B cell (primary cell): ENCODE results near the gene SCRT2. TPM values are rescaled to one million over a fixed set of nuclear protein-coding genes. Genes with fewer than 3 reads are reported as not detected.

Experiments
- ATAC-seq: fragments of 200-7000 bp; cut with Tn5 transposase; one replicate; pipeline ENCODE4 v1.10.0; 2021; ENCODE audit warnings: low read depth, mild to moderate bottlenecking, moderate number of reproducible peaks, moderate library complexity
- CTCF ChIA-PET: fragments of 350-600 bp; sonication (Branson Sonifier 250); formaldehyde crosslinking; loops from one replicate; lab custom pipeline; 2021; ENCODE audit warnings: antibody characterized with exemption, inconsistent platforms; lab: Charles Lee
- POLR2A ChIA-PET: fragments of 350-600 bp; sonication (Branson Sonifier 250); formaldehyde crosslinking; loops from one replicate; lab custom pipeline; 2021; ENCODE audit warnings: antibody characterized with exemption; lab: Charles Lee
- DNase-seq: peaks from one replicate; pipeline ENCODE4 v3.0.0; 2013
- H2AFZ ChIP-seq: 2 replicates; pipeline ENCODE4 v1.6.1; 2012; ENCODE audit warnings: mild to moderate bottlenecking, low read depth, low read length; ENCODE audit not compliant: insufficient read depth, poor library complexity, severe bottlenecking
- H3K27ac ChIP-seq, 2 donors: 1 replicate in 1 of 2; 2 replicates in 1 of 2; pipeline ENCODE4 v1.5.1; 2012 to 2013; ENCODE audit warnings: low read length in 2 of 2, mild to moderate bottlenecking in 2 of 2, moderate library complexity in 1 of 2
- H3K27me3 ChIP-seq, 4 experiments: fragments of 200-600 bp in 1 of 4; sonication (generic) in 1 of 4; replicated peaks in 1 of 4; 1 replicate in 2 of 4; 2 replicates in 2 of 4; pipeline versions ENCODE4 v1.6.1 to v1.7.0; 2013 to 2016; ENCODE audit warnings: low read length in 3 of 4, mild to moderate bottlenecking in 2 of 4, mixed read lengths in 1 of 4, moderate library complexity in 1 of 4; ENCODE audit not compliant: insufficient read depth in 4 of 4, control insufficient read depth in 3 of 4; ENCODE audit errors: control extremely low read depth in 1 of 4
- H3K36me3 ChIP-seq, 2 experiments: replicated peaks in 1 of 2; 1 replicate in 1 of 2; 2 replicates in 1 of 2; pipeline versions ENCODE4 v1.6.1 to v1.7.1; 2013; ENCODE audit warnings: low read length in 1 of 2; ENCODE audit not compliant: insufficient read depth in 2 of 2, control insufficient read depth in 1 of 2; ENCODE audit errors: control extremely low read depth in 1 of 2, extremely low read depth in 1 of 2
- H3K4me1 ChIP-seq, 2 donors: fragments of 200-600 bp in 1 of 2; sonication (generic) in 1 of 2; 1 replicate in 1 of 2; 2 replicates in 1 of 2; pipeline versions ENCODE4 v1.5.1 to v1.6.1; 2013 to 2017; ENCODE audit warnings: low read length in 2 of 2; ENCODE audit not compliant: control insufficient read depth in 2 of 2, insufficient read depth in 2 of 2
- H3K4me2 ChIP-seq: replicated peaks from 2 replicates; pipeline ENCODE3; 2012; ENCODE audit warnings: mild to moderate bottlenecking, low read depth, low read length; ENCODE audit not compliant: poor library complexity, severe bottlenecking
- H3K4me3 ChIP-seq, 5 experiments: fragments of 200-600 bp in 1 of 5; sonication (generic) in 1 of 5; 1 replicate in 3 of 5; 2 replicates in 2 of 5; pipeline versions ENCODE4 v1.5.1 to v1.7.0; 2011 to 2016; ENCODE audit warnings: low read length in 4 of 5, mild to moderate bottlenecking in 4 of 5, low read depth in 2 of 5, control low read depth in 1 of 5, moderate library complexity in 1 of 5; ENCODE audit not compliant: insufficient read depth in 1 of 5; ENCODE audit errors: control extremely low read depth in 1 of 5, extremely low read depth in 1 of 5
- H3K79me2 ChIP-seq: fragments of 200-600 bp; sonication (generic); one replicate; pipeline ENCODE4 v1.6.0; 2016; ENCODE audit warnings: low read length; ENCODE audit not compliant: control insufficient read depth, insufficient read depth
- H3K9ac ChIP-seq: fragments of 200-600 bp; sonication (generic); 2 replicates; pipeline ENCODE4 v1.6.1; 2017; ENCODE audit warnings: mild to moderate bottlenecking, low read length, moderate library complexity
- H3K9me3 ChIP-seq, 3 donors: one replicate each; pipeline versions ENCODE4 v1.6.1 to v1.7.1; 2013; ENCODE audit warnings: low read length in 2 of 3; ENCODE audit not compliant: control insufficient read depth in 2 of 3, insufficient read depth in 1 of 3; ENCODE audit errors: control extremely low read depth in 1 of 3
- H4K20me1 ChIP-seq: 2 replicates; pipeline ENCODE4 v1.6.0; 2012; ENCODE audit warnings: mild to moderate bottlenecking, low read length; ENCODE audit not compliant: insufficient read depth, control insufficient read depth, poor library complexity, severe bottlenecking
- H3K27ac Mint-ChIP-seq: one replicate; pipeline ENCODE4 v1.8.0; 2021; ENCODE audit warnings: mixed read lengths
- H3K27me3 Mint-ChIP-seq: one replicate; pipeline ENCODE4 v1.8.0; 2021; ENCODE audit warnings: mixed read lengths
- H3K4me1 Mint-ChIP-seq: one replicate; pipeline ENCODE4 v1.8.0; 2021; ENCODE audit warnings: mixed read lengths
- H3K4me3 Mint-ChIP-seq: one replicate; pipeline ENCODE4 v1.8.0; 2021; ENCODE audit warnings: mixed read lengths
- H3K9me3 Mint-ChIP-seq: one replicate; pipeline ENCODE4 v1.8.0; 2022; ENCODE audit warnings: mixed read lengths; ENCODE audit not compliant: insufficient read depth
- CTCF ChIP-seq: fragments of 200-600 bp; IDR thresholded peaks from one replicate; pipeline ENCODE4 v1.8.0; 2022; ENCODE audit warnings: antibody characterized with exemption, mild to moderate bottlenecking
- EZH2 ChIP-seq: IDR thresholded peaks from 2 replicates; pipeline ENCODE4 v1.6.1; 2012; ENCODE audit warnings: borderline replicate concordance, low read depth, mild to moderate bottlenecking, moderate library complexity, low read length; ENCODE audit not compliant: insufficient read depth, poor library complexity, severe bottlenecking
- WGBS: methylation state at CpG from one replicate; pipeline ENCODE4 v1.1.5; 2013; ENCODE audit warnings: missing lambda C conversion rate; ENCODE audit not compliant: insufficient coverage; 5-methylcytosine and 5-hydroxymethylcytosine counted together
- intact Hi-C: fragments of 100-400 bp; cut with micrococcal nuclease; formaldehyde crosslinking; loops from one replicate; pipeline ENCODE4 v1.10.0; 2022
- polyA plus RNA-seq: library from polyadenylated mRNA; depleted of rRNA; stranded (reverse); fragments of >200 nt; gene quantifications from 2 replicates; pipeline ENCODE4 v1.2.3, GENCODE V29; 2012
- total RNA-seq, 2 donors: library from RNA; stranded (reverse); fragments of 120-200 nt in 1 of 2; gene quantifications; 1 replicate in 1 of 2; 2 replicates in 1 of 2; pipeline versions ENCODE4 v1.2.3 to v1.2.4, GENCODE V29; 2013 to 2022

SCRT2 gene
- total and polyA plus RNA-seq, 2 donors (not counting 1 experiment from before 2014, with no cell fraction given), result not detected

GRCh38 chr20:671252-672030 lies 4.2 kb downstream of the SCRT2 start:
- Histone ChIP-seq H3K36me3 (no peaks in the 10 kb centered on the region), H3K4me3 (no peak overlapping the region), H3K9ac (no peak overlapping the region), H3K79me2 (no peaks in the 10 kb centered on the region), H3K9me3 (peaks cover 0 to 6% (median 0%) of the 10 kb centered on the region in 3 donors), H3K4me1 (peaks cover 9 to 14% of the 10 kb centered on the region in 2 donors), H4K20me1 (no peaks in the 10 kb centered on the region), H3K27ac (no peak overlapping the region), H2AFZ (no peak overlapping the region), H3K27me3 (peaks cover 0 to 67% (median 28%) of the 10 kb centered on the region in 4 experiments), H3K4me2 (no peak overlapping the region)
- Mint-ChIP-seq H3K9me3 (no peaks in the 10 kb centered on the region), H3K27me3 (peaks cover 69% of the 10 kb centered on the region), H3K27ac (no peak overlapping the region), H3K4me1 (peaks cover 10% of the 10 kb centered on the region), H3K4me3 (no peak overlapping the region)
- WGBS, result 35% methylated on average over 9 of the region's 9 CpGs
- intact Hi-C loops, result no loop called here
- TF ChIP-seq EZH2 (no peak), CTCF (no peak)
- ATAC-seq, result no peak
- DNase-seq, result no peak
- POLR2A ChIA-PET, result no interaction called here
- CTCF ChIA-PET, result no interaction called here

- Histone ChIP-seq H3K79me2 (no peaks in the 10 kb centered on the region), H3K4me2 (no peak overlapping the region), H3K4me1 (no peaks in the 10 kb centered on the region), H3K36me3 (no peaks in the 10 kb centered on the region), H2AFZ (no peak overlapping the region), H3K9me3 (no peaks in the 10 kb centered on the region), H3K4me3 (no peak overlapping the region), H4K20me1 (no peaks in the 10 kb centered on the region), H3K27me3 (peaks cover 0 to 68% (median 22%) of the 10 kb centered on the region in 4 experiments), H3K9ac (no peak overlapping the region), H3K27ac (no peak overlapping the region)
- Mint-ChIP-seq H3K27me3 (peaks cover 65% of the 10 kb centered on the region), H3K27ac (no peak overlapping the region), H3K4me1 (peaks cover 2% of the 10 kb centered on the region), H3K9me3 (no peaks in the 10 kb centered on the region), H3K4me3 (no peak overlapping the region)
- POLR2A ChIA-PET, result no interaction called here
- no peak for TF ChIP-seq EZH2
- no peak for TF ChIP-seq CTCF
- no peak for ATAC-seq
- intact Hi-C loops, result loop anchor here (5.0 kb wide), 1 partner anchor 317 kb away; no protein-coding TSS in a partner anchor
- CTCF ChIA-PET, result interaction anchor here (1.3 kb wide), 1 partner anchor 24 kb away, joined by 3 read pairs; no protein-coding TSS in a partner anchor
- no peak for DNase-seq
- WGBS, result 92% methylated on average over 6 of the region's 7 CpGs
Observed at GRCh38 chr20:669573-669972, 6.0 kb downstream of the SCRT2 start.
